ENCODE measurements around the gene NDFIP1.

DNA sequence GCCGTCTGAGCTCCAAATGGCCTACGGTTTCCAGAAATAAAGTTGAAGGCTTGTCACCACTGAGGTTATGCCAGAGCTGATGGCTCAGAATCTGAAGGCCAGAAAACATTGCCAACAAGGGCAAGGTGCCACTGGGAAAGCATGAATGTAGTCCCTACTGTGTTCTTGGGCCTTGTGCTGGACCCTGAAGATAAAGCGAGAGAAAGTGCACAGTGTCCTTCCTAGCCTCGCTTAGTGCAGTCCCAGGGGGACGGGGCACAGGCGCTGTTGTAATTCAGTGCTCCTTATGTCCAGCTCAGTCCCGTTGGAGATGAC lies 84.5 kb downstream of the NDFIP1 start:
- TF ChIP-seq, protein P1, sequence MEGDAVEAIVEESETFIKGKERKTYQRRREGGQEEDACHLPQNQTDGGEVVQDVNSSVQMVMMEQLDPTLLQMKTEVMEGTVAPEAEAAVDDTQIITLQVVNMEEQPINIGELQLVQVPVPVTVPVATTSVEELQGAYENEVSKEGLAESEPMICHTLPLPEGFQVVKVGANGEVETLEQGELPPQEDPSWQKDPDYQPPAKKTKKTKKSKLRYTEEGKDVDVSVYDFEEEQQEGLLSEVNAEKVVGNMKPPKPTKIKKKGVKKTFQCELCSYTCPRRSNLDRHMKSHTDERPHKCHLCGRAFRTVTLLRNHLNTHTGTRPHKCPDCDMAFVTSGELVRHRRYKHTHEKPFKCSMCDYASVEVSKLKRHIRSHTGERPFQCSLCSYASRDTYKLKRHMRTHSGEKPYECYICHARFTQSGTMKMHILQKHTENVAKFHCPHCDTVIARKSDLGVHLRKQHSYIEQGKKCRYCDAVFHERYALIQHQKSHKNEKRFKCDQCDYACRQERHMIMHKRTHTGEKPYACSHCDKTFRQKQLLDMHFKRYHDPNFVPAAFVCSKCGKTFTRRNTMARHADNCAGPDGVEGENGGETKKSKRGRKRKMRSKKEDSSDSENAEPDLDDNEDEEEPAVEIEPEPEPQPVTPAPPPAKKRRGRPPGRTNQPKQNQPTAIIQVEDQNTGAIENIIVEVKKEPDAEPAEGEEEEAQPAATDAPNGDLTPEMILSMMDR (IDR thresholded peaks at IDR 0.05) = no peak
- no peak for TF ChIP-seq POLR2AphosphoS5 (IDR thresholded peaks at IDR 0.05; ENCODE audit: low read depth, low read length)
